ENCODE measurements around the gene URGCP.

DNA sequence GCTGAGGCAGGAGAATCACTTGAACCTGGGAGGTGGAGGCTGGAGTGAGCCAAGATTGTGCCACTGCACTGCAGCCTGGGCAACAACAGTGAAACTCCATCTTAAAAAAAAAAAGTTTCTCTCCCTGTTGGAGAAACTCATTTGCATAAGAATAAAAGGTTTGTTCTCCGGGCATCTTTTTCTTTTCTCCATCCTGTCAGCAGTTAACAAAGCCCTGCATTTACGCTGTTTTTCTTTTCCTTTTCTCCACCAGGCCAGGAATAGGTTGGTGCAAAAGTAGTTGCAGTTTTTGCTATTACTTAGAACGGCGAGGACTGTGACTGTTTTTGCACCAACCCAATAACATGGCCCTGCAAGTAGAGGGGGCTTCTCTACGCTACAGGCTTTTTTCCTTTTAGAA lies 9.5 kb upstream of the URGCP start:
- TF ChIP-seq, protein P1, sequence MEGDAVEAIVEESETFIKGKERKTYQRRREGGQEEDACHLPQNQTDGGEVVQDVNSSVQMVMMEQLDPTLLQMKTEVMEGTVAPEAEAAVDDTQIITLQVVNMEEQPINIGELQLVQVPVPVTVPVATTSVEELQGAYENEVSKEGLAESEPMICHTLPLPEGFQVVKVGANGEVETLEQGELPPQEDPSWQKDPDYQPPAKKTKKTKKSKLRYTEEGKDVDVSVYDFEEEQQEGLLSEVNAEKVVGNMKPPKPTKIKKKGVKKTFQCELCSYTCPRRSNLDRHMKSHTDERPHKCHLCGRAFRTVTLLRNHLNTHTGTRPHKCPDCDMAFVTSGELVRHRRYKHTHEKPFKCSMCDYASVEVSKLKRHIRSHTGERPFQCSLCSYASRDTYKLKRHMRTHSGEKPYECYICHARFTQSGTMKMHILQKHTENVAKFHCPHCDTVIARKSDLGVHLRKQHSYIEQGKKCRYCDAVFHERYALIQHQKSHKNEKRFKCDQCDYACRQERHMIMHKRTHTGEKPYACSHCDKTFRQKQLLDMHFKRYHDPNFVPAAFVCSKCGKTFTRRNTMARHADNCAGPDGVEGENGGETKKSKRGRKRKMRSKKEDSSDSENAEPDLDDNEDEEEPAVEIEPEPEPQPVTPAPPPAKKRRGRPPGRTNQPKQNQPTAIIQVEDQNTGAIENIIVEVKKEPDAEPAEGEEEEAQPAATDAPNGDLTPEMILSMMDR (IDR thresholded peaks at IDR 0.05; ENCODE audit: borderline replicate concordance, extremely low read depth, low read length, poor library complexity, severe bottlenecking), result no peak
- TF ChIP-seq EZH2 (IDR thresholded peaks at IDR 0.05; ENCODE audit: borderline replicate concordance, low read depth, low read length, severe bottlenecking), result no peak
